Stimulated activated effector memory CD8-positive, alpha-beta T cell treated with anti-CD3 and anti-CD28 coated beads, Interleukin-12 subunit alpha, Interleukin-12 subunit beta, amount 100 ng/mL, for 72 hours (primary cell): ENCODE measurements around the gene GCKR.
A peak's percentile ranks its signal among the peaks of the same experiment; 100 is the strongest.
"Not testable (repeated sequence)": the region's sequence is repeated elsewhere in the genome, so short reads cannot be mapped to it uniquely, and the experiment has no call there.

Source experiments
- ATAC-seq: fragments of 150-1000 bp; cut with Tn5 transposase; 2 replicates; pipeline ENCODE4 v1.10.0; 2021
- DNase-seq, 2 donors: peaks; one replicate each; pipeline ENCODE4 v3.0.0; 2021 to 2022; ENCODE audit warnings: low spot score in 2 of 2
- H3K27ac Mint-ChIP-seq: one replicate; pipeline ENCODE4 v1.8.0; 2022; ENCODE audit warnings: mild to moderate bottlenecking, mixed read lengths
- H3K36me3 Mint-ChIP-seq: one replicate; pipeline ENCODE4 v1.8.0; 2022; ENCODE audit warnings: mild to moderate bottlenecking, mixed read lengths
- H3K4me1 Mint-ChIP-seq: one replicate; pipeline ENCODE4 v1.8.0; 2022; ENCODE audit warnings: mixed read lengths
- H3K4me3 Mint-ChIP-seq: one replicate; pipeline ENCODE4 v1.8.0; 2022; ENCODE audit warnings: mild to moderate bottlenecking, mixed read lengths
- H3K9me3 Mint-ChIP-seq: one replicate; pipeline ENCODE4 v1.8.0; 2022; ENCODE audit warnings: mixed read lengths

The GCKR gene

DNA sequence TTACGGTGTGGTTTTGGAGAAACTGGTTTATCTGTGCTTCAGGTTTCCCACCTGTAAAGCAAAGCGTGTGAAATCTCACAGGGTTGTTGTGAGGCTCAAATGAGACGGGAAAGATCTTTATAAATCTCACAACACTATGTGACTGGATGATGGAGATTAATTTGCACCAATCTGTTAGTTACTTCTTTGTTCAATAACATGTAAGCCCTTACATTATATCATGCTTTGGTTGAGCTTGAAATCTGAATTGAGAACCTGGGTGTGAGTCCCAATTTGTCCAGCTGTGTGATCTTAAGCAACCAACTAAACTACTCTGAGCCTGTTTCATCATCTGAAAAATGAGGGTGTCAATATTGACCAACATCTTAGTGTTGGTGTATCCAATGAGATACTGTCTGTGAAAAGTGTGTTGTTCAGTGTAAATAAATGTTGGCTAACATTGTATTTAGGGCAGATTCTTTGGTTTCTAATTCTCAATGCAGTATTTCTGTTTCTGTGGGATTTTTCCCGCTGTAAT lies 741 bp upstream of the GCKR start:
- no peak for DNase-seq
- Mint-ChIP-seq H3K36me3 (no peaks in the 10 kb centered on the region), H3K4me1 (peaks cover 5% of the 10 kb centered on the region), H3K27ac (no peak overlapping the region), H3K4me3 (peak overlapping the region; percentile 78), H3K9me3 (no peaks in the 10 kb centered on the region)
- ATAC-seq = no peak

DNA sequence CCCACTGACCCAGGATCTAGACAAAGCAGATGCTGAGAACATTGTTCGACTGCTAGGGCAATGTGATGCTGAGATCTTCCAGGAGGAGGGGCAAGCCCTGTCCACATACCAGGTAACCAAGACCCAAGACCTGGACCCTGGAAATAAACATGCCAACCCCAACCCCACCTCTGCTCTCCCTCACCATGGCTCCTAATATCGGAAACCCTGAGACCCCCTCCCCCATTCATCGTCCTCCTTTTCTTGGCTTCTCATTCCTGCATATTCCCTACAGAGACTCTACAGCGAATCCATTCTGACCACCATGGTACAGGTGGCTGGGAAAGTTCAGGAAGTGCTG lies 619 bp downstream of the GCKR start:
- Mint-ChIP-seq H3K9me3 (no peaks in the 10 kb centered on the region), H3K4me3 (no peak overlapping the region), H3K27ac (no peak overlapping the region), H3K4me1 (peaks cover 5% of the 10 kb centered on the region), H3K36me3 (no peaks in the 10 kb centered on the region)
- ATAC-seq = no peak
- DNase-seq = no peak

DNA sequence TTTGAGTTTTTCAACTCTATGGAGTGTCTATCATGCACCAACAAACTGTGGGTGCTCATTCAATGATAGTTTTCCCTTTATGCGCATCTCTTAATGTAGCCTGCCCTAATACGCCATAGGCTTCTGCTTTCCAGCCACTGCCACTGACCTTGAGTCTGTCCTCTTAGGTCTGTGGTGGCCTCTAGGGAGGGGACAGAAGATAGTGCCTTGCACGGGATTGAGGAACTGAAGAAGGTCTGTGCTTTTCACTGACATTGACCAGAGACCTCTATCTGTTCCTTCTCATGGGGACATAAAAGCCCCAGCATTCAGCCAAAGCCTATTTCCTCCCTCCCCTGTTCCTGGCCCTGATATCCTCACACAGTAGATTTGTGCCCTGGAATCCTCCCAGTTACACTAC lies 2.3 kb downstream of the GCKR start:
- Mint-ChIP-seq H3K4me3 (no peak overlapping the region), H3K36me3 (no peaks in the 10 kb centered on the region), H3K9me3 (no peaks in the 10 kb centered on the region), H3K27ac (no peak overlapping the region), H3K4me1 (peaks cover 5% of the 10 kb centered on the region)
- no peak for ATAC-seq
- no peak for DNase-seq

- Mint-ChIP-seq H3K9me3 (no peaks in the 10 kb centered on the region), H3K36me3 (no peaks in the 10 kb centered on the region), H3K4me3 (no peak overlapping the region), H3K4me1 (no peaks in the 10 kb centered on the region), H3K27ac (no peak overlapping the region)
- no peak for ATAC-seq
- DNase-seq = no peak
These were observed 4.4 kb downstream of the GCKR start for GRCh38 chr2:27501042-27501441.

DNA sequence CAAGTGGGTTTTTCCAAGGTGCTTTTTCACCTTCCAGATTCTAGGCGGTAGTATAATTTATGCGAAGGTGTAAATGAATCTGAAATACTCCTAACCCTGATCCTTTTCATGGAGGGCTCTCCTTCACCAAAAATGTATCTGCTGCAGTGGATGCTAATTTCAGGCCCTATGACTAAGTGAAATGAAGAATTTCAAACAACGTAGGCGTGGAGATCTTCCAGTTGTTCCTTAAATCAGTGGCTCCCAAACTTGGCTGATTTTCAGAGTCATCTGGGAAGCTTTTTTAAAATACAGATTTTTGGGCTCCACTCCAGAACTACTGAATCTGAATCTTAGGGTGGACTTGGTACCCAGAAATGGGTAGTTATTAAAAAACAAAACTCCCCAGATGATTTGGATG lies 5.5 kb downstream of the GCKR start:
- ATAC-seq = no peak
- H3K27ac Mint-ChIP-seq = no peak overlapping the region
- no peaks in the 10 kb centered on the region for H3K9me3 Mint-ChIP-seq
- H3K36me3 Mint-ChIP-seq = no peaks in the 10 kb centered on the region
- H3K4me3 Mint-ChIP-seq = no peak overlapping the region
- no peaks in the 10 kb centered on the region for H3K4me1 Mint-ChIP-seq
- DNase-seq = no peak

DNA sequence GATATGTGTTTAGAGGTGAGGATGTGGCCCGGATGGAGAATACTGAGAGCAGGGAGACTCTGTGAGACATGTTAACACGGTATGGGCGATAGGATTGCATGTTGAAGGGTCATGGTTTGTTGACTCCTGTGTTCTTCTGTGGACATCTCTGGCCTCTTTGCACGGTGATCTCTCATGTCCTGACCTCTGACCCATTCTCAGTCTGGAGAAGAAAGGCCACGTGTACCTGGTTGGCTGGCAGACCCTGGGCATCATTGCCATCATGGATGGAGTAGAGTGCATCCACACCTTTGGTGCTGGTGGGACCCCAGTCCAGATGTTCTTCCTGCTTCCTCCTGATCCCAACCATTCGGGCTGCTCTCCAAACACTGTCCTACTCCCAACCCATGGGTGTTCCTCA lies 9.9 kb downstream of the GCKR start:
- Mint-ChIP-seq H3K4me3 (no peak overlapping the region), H3K4me1 (no peaks in the 10 kb centered on the region), H3K9me3 (no peaks in the 10 kb centered on the region), H3K36me3 (no peaks in the 10 kb centered on the region), H3K27ac (no peak overlapping the region)
- DNase-seq = no peak
- no peak for ATAC-seq

GRCh38 chr2:27507293-27507692 lies 10.7 kb downstream of the GCKR start:
- no peaks in the 10 kb centered on the region for H3K4me1 Mint-ChIP-seq
- H3K27ac Mint-ChIP-seq = no peak overlapping the region
- H3K36me3 Mint-ChIP-seq = no peaks in the 10 kb centered on the region
- no peaks in the 10 kb centered on the region for H3K9me3 Mint-ChIP-seq
- DNase-seq (no peak), ATAC-seq (no peak)
- no peak overlapping the region for H3K4me3 Mint-ChIP-seq

DNA sequence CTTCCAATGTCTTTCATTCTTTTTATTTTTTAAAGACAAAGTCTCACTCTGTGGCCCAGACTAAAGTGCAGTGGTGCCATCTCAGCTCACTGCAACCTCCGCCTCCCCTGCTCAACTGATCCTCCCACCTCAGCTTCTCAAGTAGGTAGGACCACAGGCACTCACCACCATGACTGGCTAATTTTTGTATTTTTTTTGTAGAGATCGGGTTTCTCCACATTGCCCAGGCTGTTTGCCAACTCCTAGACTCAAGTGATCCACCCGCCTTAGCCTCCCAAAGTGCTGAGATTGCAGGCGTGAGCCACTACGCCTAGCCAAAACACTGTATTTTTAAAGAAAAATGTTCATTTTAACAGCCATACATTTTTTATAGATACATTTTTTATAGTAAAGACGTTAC lies 12.7 kb downstream of the GCKR start:
- Mint-ChIP-seq H3K27ac (no peak overlapping the region), H3K4me3 (no peak overlapping the region), H3K4me1 (no peaks in the 10 kb centered on the region), H3K36me3 (no peaks in the 10 kb centered on the region), H3K9me3 (no peaks in the 10 kb centered on the region)
- ATAC-seq = no peak
- DNase-seq = no peak

GRCh38 chr2:27518113-27518781 lies 21.6 kb downstream of the GCKR start:
- H3K4me1 Mint-ChIP-seq = no peaks in the 10 kb centered on the region
- H3K36me3 Mint-ChIP-seq = no peaks in the 10 kb centered on the region
- no peak overlapping the region for H3K27ac Mint-ChIP-seq
- ATAC-seq (no peak), DNase-seq (no peak)
- no peaks in the 10 kb centered on the region for H3K9me3 Mint-ChIP-seq
- no peak overlapping the region for H3K4me3 Mint-ChIP-seq

DNA sequence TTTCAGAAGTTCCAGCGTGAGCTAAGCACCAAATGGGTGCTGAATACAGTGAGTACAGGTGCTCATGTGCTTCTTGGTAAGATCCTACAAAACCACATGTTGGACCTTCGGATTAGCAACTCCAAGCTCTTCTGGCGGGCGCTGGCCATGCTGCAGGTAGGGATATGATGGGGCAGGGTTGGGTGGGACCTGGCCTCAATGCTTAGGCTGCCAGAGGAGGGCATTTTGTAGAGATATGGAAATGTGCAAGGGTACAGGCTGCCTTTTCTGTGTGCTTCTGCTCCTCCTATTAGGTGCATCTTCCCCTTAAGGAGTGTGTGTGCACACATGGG lies 22.1 kb downstream of the GCKR start:
- DNase-seq = no peak
- H3K27ac Mint-ChIP-seq = no peak overlapping the region
- H3K9me3 Mint-ChIP-seq = no peaks in the 10 kb centered on the region
- H3K4me1 Mint-ChIP-seq = no peaks in the 10 kb centered on the region
- H3K4me3 Mint-ChIP-seq = no peak overlapping the region
- no peaks in the 10 kb centered on the region for H3K36me3 Mint-ChIP-seq
- ATAC-seq = no peak

- H3K4me3 Mint-ChIP-seq = no peak overlapping the region
- no peaks in the 10 kb centered on the region for H3K36me3 Mint-ChIP-seq
- H3K27ac Mint-ChIP-seq = no peak overlapping the region
- H3K9me3 Mint-ChIP-seq = no peaks in the 10 kb centered on the region
- ATAC-seq = no peak
- no peaks in the 10 kb centered on the region for H3K4me1 Mint-ChIP-seq
- DNase-seq = no peak
These were observed 23.7 kb downstream of the GCKR start for GRCh38 chr2:27520316-27520715.

DNA sequence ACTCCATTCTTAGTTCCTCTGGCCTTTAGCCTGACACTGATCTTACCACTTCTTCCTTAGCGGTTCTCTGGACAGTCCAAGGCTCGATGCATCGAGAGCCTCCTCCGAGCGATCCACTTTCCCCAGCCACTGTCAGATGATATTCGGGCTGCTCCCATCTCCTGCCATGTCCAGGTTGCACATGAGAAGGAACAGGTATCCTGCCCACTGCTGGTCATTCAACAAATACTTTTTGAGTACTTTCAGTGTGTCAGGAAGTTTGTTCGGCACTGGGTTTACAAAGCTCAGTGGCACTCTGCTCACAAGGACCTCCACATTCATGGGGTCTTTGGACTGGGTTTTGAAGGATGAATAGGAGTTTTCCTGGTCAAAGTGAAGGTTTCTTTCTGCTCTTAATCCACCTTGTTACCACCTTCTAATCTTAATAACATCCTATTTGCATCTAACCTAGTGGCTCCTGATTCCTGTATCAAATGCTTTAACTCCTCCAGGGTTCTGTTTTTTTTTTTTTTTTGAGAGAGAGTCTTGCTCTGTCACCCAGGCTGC lies 25.8 kb downstream of the GCKR start:
- ATAC-seq (no peak), DNase-seq (no peak)
- Mint-ChIP-seq H3K27ac (no peak overlapping the region), H3K4me3 (no peak overlapping the region), H3K36me3 (no peaks in the 10 kb centered on the region), H3K9me3 (no peaks in the 10 kb centered on the region), H3K4me1 (no peaks in the 10 kb centered on the region)

- Mint-ChIP-seq H3K27ac (no peak overlapping the region), H3K4me1 (no peaks in the 10 kb centered on the region), H3K9me3 (no peaks in the 10 kb centered on the region), H3K4me3 (no peak overlapping the region), H3K36me3 (no peaks in the 10 kb centered on the region)
- ATAC-seq (no peak), DNase-seq (no peak)
These were observed 30.5 kb downstream of the GCKR start for GRCh38 chr2:27527182-27527581.

DNA sequence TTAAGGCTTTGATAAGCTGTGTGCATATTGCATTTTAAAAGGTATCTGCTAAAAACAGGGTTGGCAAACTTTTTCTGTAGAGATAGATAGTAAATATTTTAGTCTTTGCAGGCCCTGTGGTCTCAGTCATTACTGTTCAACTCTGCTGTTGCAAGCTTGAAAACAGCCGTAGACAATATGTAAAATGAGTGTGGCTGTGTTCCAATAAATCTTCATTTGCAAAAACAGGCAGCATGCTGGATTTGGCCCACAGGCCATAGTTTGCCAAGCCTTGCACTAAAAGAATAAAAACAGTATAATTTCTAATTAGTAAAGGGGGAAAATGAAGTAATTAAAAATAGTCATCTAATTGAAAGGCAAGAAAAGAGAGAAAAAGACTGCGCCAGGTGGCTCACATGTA lies 35.3 kb downstream of the GCKR start:
- Mint-ChIP-seq H3K9me3 (no peaks in the 10 kb centered on the region), H3K4me1 (no peaks in the 10 kb centered on the region), H3K4me3 (no peak overlapping the region), H3K27ac (no peak overlapping the region), H3K36me3 (no peaks in the 10 kb centered on the region)
- DNase-seq = no peak
- no peak for ATAC-seq

DNA sequence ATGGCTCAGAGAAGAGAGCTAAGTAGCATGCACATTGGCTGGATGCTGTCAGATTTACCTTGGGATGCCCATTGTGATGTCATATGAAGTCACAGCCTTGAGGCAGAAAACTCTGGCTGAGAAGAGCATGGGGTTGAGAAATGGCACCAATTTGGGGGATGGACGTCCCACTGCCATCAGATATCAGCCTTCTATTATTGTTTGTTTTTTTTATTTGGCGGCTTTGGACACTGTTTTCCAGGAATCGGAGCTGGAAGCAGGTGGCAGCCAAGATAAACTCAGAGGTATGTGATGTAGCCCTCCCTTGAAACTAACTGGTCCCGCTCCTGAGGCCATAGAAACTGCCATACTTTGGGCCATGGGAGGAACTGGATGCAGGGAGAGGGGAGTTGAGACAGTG lies 40.6 kb downstream of the GCKR start:
- DNase-seq (no peak), ATAC-seq (no peak)
- H3K36me3 Mint-ChIP-seq = no peaks in the 10 kb centered on the region
- H3K27ac Mint-ChIP-seq = no peak overlapping the region
- no peaks in the 10 kb centered on the region for H3K9me3 Mint-ChIP-seq
- H3K4me3 Mint-ChIP-seq = no peak overlapping the region
- H3K4me1 Mint-ChIP-seq = no peaks in the 10 kb centered on the region

GRCh38 chr2:27538839-27539450 lies 42.3 kb downstream of the GCKR start:
- not testable (repeated sequence) for ATAC-seq, H3K36me3 Mint-ChIP-seq, H3K4me1 Mint-ChIP-seq

More at GRCh38 chr2:27538839-27539450, 42.3 kb downstream of the GCKR start:
- not testable (repeated sequence) for H3K4me3 Mint-ChIP-seq, H3K27ac Mint-ChIP-seq, H3K9me3 Mint-ChIP-seq, DNase-seq
